HEK293 (cell line): ENCODE results near the gene CHRD.

Source experiments
- BCL6B ChIP-seq: fragments of 450-650 bp; formaldehyde crosslinking; IDR thresholded peaks from 2 replicates; pipeline ENCODE4 v1.5.1; 2017; ENCODE audit warnings: missing biosample characterization, missing genetic modification characterization
- CTCF ChIP-seq: fragments of 450-650 bp; formaldehyde crosslinking; IDR thresholded peaks from 2 replicates; pipeline ENCODE4 v1.5.1; 2016; ENCODE audit warnings: missing biosample characterization, missing genetic modification characterization
- SP2 ChIP-seq: fragments of 450-650 bp; formaldehyde crosslinking; IDR thresholded peaks from 2 replicates; pipeline ENCODE4 v1.5.1; 2016; ENCODE audit warnings: missing biosample characterization, missing genetic modification characterization
- SP7 ChIP-seq: fragments of 450-650 bp; formaldehyde crosslinking; IDR thresholded peaks from 2 replicates; pipeline ENCODE4 v1.5.1; 2016; ENCODE audit warnings: missing biosample characterization, missing genetic modification characterization
- TSHZ1 ChIP-seq: fragments of 450-650 bp; formaldehyde crosslinking; IDR thresholded peaks from 2 replicates; pipeline ENCODE4 v1.5.1; 2016; ENCODE audit warnings: missing biosample characterization, missing genetic modification characterization, borderline replicate concordance
- WT1 ChIP-seq: fragments of 450-650 bp; formaldehyde crosslinking; IDR thresholded peaks from 2 replicates; pipeline ENCODE4 v1.5.1; 2016; ENCODE audit warnings: missing biosample characterization, missing genetic modification characterization
- YY1 ChIP-seq: fragments of 450-650 bp; formaldehyde crosslinking; IDR thresholded peaks from 2 replicates; pipeline ENCODE4 v1.5.1; 2018; ENCODE audit warnings: missing biosample characterization, missing genetic modification characterization
- ZBTB21 ChIP-seq: fragments of 450-650 bp; formaldehyde crosslinking; IDR thresholded peaks from 2 replicates; pipeline ENCODE4 v1.5.1; 2017; ENCODE audit warnings: missing biosample characterization, missing genetic modification characterization
- ZEB2 ChIP-seq: fragments of 450-650 bp; formaldehyde crosslinking; IDR thresholded peaks from 2 replicates; pipeline ENCODE4 v1.5.1; 2016; ENCODE audit warnings: missing biosample characterization, missing genetic modification characterization
- ZNF248 ChIP-seq: fragments of 450-650 bp; formaldehyde crosslinking; IDR thresholded peaks from 2 replicates; pipeline ENCODE4 v1.5.1; 2017; ENCODE audit warnings: missing biosample characterization, missing genetic modification characterization
- ZNF510 ChIP-seq: fragments of 450-650 bp; formaldehyde crosslinking; IDR thresholded peaks from 2 replicates; pipeline ENCODE4 v1.5.1; 2018; ENCODE audit warnings: mild to moderate bottlenecking, missing genetic modification characterization, missing biosample characterization; ENCODE audit not compliant: insufficient replicate concordance
- ZXDB ChIP-seq: fragments of 450-650 bp; formaldehyde crosslinking; IDR thresholded peaks from 2 replicates; pipeline ENCODE4 v1.5.1; 2016; ENCODE audit warnings: missing biosample characterization, missing genetic modification characterization

- TF ChIP-seq ZBTB21 (tag by site-specific recombination) = no peak
- no peak for TF ChIP-seq CTCF (tag by site-specific recombination)
- TF ChIP-seq ZXDB (tag by site-specific recombination) = no peak
- TF ChIP-seq SP7 (tag by site-specific recombination) = no peak
- no peak for TF ChIP-seq YY1 (tag by site-specific recombination)
- no peak for TF ChIP-seq SP2 (tag by site-specific recombination)
- TF ChIP-seq ZEB2 = no peak
- no peak for TF ChIP-seq ZNF248 (tag by site-specific recombination)
- TF ChIP-seq ZNF510 (tag by site-specific recombination) = no peak
- no peak for TF ChIP-seq BCL6B (tag by site-specific recombination)
- TF ChIP-seq WT1 (tag by site-specific recombination) = no peak
- TF ChIP-seq TSHZ1 (tag by site-specific recombination) = no peak
Measured at GRCh38 chr3:184348057-184348382, 31.8 kb upstream of the CHRD start.
